Right lobe of liver (tissue), 6 donors: ENCODE results near the gene SH2D7. TPM values are rescaled to one million over a fixed set of nuclear protein-coding genes. Genes with fewer than 3 reads are reported as not detected.
A peak's percentile ranks its signal among the peaks of the same experiment; 100 is the strongest.

ENCODE experiments used
- ATAC-seq, 4 donors: fragments of 200-7000 bp; cut with Tn5 transposase; one replicate each; pipeline ENCODE4 v1.9.1; 2020; ENCODE audit warnings: mild to moderate bottlenecking in 4 of 4, moderate library complexity in 4 of 4
- DNase-seq, 3 donors: peaks; one replicate each; pipeline ENCODE4 v3.0.0-alpha.2; 2020
- H3K27ac ChIP-seq, 3 donors: fragments of 200-600 bp; one replicate each; pipeline ENCODE4 v1.8.0; 2022
- H3K27me3 ChIP-seq, 2 donors: fragments of 200-600 bp; one replicate each; pipeline ENCODE4 v1.8.0; 2022
- H3K36me3 ChIP-seq, 4 donors: fragments of 200-600 bp; sonication (generic) in 1 of 4; one replicate each; pipeline versions ENCODE4 v1.5.1 to v1.8.0; 2017 to 2022; ENCODE audit warnings: control low read depth in 1 of 4
- H3K4me1 ChIP-seq, 4 donors: fragments of 200-600 bp; sonication (generic) in 1 of 4; one replicate each; pipeline versions ENCODE4 v1.5.1 to v1.8.0; 2017 to 2022; ENCODE audit warnings: control low read depth in 1 of 4
- H3K4me3 ChIP-seq, 3 donors: fragments of 200-600 bp; one replicate each; pipeline ENCODE4 v1.8.0; 2022
- H3K9me3 ChIP-seq, 4 donors: fragments of 200-600 bp; sonication (generic) in 1 of 4; one replicate each; pipeline versions ENCODE4 v1.5.1 to v1.8.0; 2017 to 2022; ENCODE audit warnings: control low read depth in 1 of 4
- CTCF ChIP-seq, 4 donors: fragments of 200-600 bp in 3 of 4; fragments of 450-650 bp in 1 of 4; IDR thresholded peaks; one replicate each; pipeline versions ENCODE4 v1.5.1 to v1.8.0; 2016 to 2022; ENCODE audit warnings: antibody characterized with exemption in 4 of 4, mild to moderate bottlenecking in 2 of 4
- POLR2A ChIP-seq: fragments of 450-650 bp; IDR thresholded peaks from one replicate; pipeline ENCODE4 v1.6.1; 2017; ENCODE audit warnings: antibody characterized with exemption, mild to moderate bottlenecking
- WGBS: methylation state at CpG from one replicate; pipeline ENCODE4 v1.1.6; 2018; ENCODE audit warnings: low coverage, low lambda C conversion rate; ENCODE audit not compliant: insufficient coverage; ENCODE audit errors: missing lambda C conversion rate; 5-methylcytosine and 5-hydroxymethylcytosine counted together
- intact Hi-C, 2 donors: fragments of 100-400 bp; cut with DNase I; formaldehyde crosslinking; loops; one replicate each; pipeline versions ENCODE4 v1.11.2 to v1.14.1; 2022
- total RNA-seq, 6 experiments: library from RNA; depleted of rRNA in 2 of 6; stranded (reverse); fragments of >200 nt in 2 of 6; fragmentation: NEBNext Ultra II Directional in 3 of 6; extraction: Animal tissue kit (Norgen Biotek cat#: 25700) in 3 of 6; gene quantifications; one replicate each; pipeline versions ENCODE4 v1.1.0 to v1.2.4, GENCODE V29; 2016 to 2023
- donor health status: DM: no; HTN: yes; CAD: no.
- donor health status: DM: no; HTN: no; CAD: no.
- donor health status: DM: no; HTN: no; CAD: no.
- donor health status: DM: no; HTN: yes; CAD: no.
- donor health status: DM: no; HTN: yes; CAD: no.

The SH2D7 gene
- total RNA-seq, 6 experiments from 2014 or later: not detected

- Histone ChIP-seq H3K36me3 (no peaks in the 10 kb centered on the region), H3K9me3 (no peaks in the 10 kb centered on the region), H3K27ac (peak overlapping the region in 2 of 3 donors; percentile 31 to 51), H3K4me1 (peaks cover 0 to 15% (median 7%) of the 10 kb centered on the region in 4 donors), H3K4me3 (no peak overlapping the region), H3K27me3 (no peaks in the 10 kb centered on the region)
- TF ChIP-seq CTCF (IDR thresholded peaks at IDR 0.05) (no peak), POLR2A (no peak)
- intact Hi-C loops: no loop called here
- ATAC-seq (peak; percentile 13 to 57 (median 55)), DNase-seq (peak in 1 of 3 donors; percentile 41)
- 69% methylated on average over 4 of the region's 5 CpGs for WGBS
Observed at GRCh38 chr15:78139578-78139977, 47.2 kb downstream of the SH2D7 start.

DNA sequence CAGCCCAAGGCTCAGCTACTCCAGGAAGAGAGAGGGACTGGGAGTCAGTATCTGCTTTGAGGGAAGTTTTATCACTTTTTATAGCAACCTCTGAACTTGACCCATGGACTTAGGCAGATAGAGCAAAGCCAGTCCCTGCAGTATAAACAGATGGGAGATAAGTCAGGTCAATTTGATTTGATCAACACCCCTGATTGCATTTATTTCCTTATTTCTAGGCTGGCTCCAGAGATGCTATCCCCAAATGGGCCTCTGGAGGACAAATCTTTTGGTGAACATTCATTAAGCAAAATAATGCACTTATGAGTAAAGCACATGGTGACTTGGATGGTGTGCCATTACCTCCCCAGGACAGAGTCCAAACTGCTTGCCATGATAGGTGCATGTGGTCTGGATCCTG is 47.9 kb downstream of the SH2D7 start:
- DNase-seq: peak in 1 of 3 donors; percentile 46

DNA sequence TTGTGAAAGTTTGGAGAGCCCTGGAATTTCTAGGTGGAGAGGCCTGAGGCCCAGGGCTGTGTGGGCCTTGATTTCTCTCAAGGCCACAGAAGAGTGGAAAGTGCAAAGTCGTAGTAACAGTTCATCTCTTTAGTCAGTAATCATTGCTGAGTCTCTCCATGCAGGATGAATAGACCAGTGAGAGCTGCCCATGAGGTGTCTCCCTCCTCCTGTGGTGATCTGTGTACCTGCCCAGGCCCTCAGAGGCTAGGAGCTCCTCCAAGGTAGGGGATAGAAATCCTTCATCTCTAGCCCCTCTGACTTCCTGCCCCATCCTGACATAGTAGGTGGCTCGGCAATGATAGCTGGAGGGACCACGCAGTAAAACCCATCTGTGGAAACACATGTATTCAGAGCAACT is 50.0 kb downstream of the SH2D7 start:
- TF ChIP-seq POLR2A: no peak
- TF ChIP-seq CTCF (IDR thresholded peaks at IDR 0.05): no peak
- peaks cover 0 to 15% (median 7%) of the 10 kb centered on the region in 4 donors for H3K4me1 ChIP-seq
- ATAC-seq (no peak), DNase-seq (peak in 1 of 3 donors; percentile 19)
- no peak overlapping the region for H3K27ac ChIP-seq
- no peak overlapping the region for H3K4me3 ChIP-seq
- intact Hi-C loops: no loop called here
- no peaks in the 10 kb centered on the region for H3K27me3 ChIP-seq
- no peaks in the 10 kb centered on the region for H3K9me3 ChIP-seq
- H3K36me3 ChIP-seq: no peaks in the 10 kb centered on the region
- WGBS: 94% methylated on average over 3 of the region's 3 CpGs

More for the DNA sequence above, 47.9 kb downstream of the SH2D7 start:
- TF ChIP-seq POLR2A (no peak), CTCF (IDR thresholded peaks at IDR 0.05) (peak in 3 of 4 donors; percentile 9 to 40 (median 23))
- intact Hi-C loops: no loop called here
- Histone ChIP-seq H3K36me3 (no peaks in the 10 kb centered on the region), H3K4me1 (peaks cover 0 to 15% (median 7%) of the 10 kb centered on the region in 4 donors), H3K27ac (peak overlapping the region in 2 of 3 donors; percentile 31 to 51), H3K27me3 (no peaks in the 10 kb centered on the region), H3K4me3 (no peak overlapping the region), H3K9me3 (no peaks in the 10 kb centered on the region)
- peak; percentile 94 to 95 (median 94) for ATAC-seq

DNA sequence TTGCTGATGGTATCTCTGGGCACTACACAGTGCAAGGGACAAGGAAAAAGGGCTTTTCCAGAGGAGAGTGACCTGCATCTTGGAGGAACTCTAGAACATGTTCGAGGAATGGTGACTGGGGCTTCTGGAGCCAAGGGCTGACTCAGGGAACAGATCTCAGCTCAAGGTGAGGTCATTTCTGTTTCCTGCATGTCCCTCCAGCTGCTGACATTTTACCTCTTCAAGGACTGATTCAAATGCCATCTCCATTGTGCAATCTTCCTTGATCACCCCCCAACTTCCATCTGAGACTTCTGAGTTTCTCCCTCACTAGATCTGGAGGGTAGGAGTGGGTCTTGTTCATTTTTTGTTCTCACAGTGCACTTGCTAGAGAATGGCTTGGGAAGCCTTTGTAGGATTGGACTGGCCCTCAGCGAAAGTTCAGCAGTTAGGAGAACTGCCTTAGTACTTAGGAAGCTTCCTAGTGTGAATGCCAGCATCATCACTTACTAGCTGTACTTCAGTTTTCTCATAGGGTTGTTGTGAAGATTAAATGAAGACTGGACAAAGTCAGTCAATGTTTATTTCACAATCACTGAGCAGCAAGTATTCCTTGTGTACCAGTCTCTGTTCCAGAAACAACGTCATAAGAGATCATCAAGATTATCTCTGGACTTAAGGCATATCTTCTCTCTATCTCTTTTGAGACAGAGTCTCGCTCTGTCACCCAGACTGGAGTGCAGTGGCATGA is 54.2 kb downstream of the SH2D7 start:
- intact Hi-C loops: no loop called here
- no peak for DNase-seq
- TF ChIP-seq POLR2A: no peak
- no peak for TF ChIP-seq CTCF (IDR thresholded peaks at IDR 0.05)
- H3K27me3 ChIP-seq: no peaks in the 10 kb centered on the region
- no peak for ATAC-seq
- 92% methylated on average over 4 of the region's 4 CpGs for WGBS
- H3K4me1 ChIP-seq: peaks cover 0 to 15% (median 4%) of the 10 kb centered on the region in 4 donors
- H3K9me3 ChIP-seq: no peaks in the 10 kb centered on the region
- no peaks in the 10 kb centered on the region for H3K36me3 ChIP-seq
- H3K27ac ChIP-seq: no peak overlapping the region
- no peak overlapping the region for H3K4me3 ChIP-seq
